GM21528 (cell line): ENCODE results near the gene GDPD1.
A peak's percentile ranks its signal among the peaks of the same experiment; 100 is the strongest.
"Not testable (repeated sequence)": the region's sequence is repeated elsewhere in the genome, so short reads cannot be mapped to it uniquely, and the experiment has no call there.

Experiments
- ATAC-seq: cut with Tn5 transposase; IDR thresholded peaks from one replicate; pipeline ENCODE4 v1.9.1; 2021; ENCODE audit warnings: mild to moderate bottlenecking, moderate library complexity; ENCODE audit not compliant: unreplicated experiment, low FRiP score

The GDPD1 gene

GRCh38 chr17:59220328-59221158, at the start of gene GDPD1:
Gene GDPD1, plus strand, starts transcription at chr17:59220511. Its CDS starts 99 bp downstream, at chr17:59220610.
- peak; percentile 90 for ATAC-seq

- ATAC-seq: no peak
Observed at GRCh38 chr17:59172436-59173004, 47.8 kb upstream of the GDPD1 start.

- no peak for ATAC-seq
Observed at GRCh38 chr17:59174671-59175070, 45.6 kb upstream of the GDPD1 start.

DNA sequence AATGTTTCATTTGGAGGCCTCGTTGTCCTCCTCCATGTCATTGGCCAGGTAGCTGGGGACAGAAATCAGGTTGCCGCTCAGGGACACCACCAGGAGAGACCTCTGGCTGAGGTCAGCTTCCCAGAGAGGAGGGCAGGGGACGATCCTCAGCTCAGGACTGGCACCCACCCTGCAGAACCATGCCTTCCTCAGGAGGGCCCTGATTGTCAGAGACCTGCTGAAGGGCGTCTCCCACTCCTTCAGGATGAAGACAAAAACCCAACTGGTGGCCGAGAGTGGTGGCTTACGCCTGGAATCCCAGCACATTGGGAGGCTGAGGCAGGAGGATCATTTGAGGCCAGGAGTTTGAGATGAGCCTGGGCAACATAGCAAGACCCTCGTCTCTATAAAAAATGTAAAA, 45.2 kb upstream of the GDPD1 start:
- ATAC-seq: no peak

- ATAC-seq: no peak
Observed at GRCh38 chr17:59178266-59178985, 41.9 kb upstream of the GDPD1 start.

DNA sequence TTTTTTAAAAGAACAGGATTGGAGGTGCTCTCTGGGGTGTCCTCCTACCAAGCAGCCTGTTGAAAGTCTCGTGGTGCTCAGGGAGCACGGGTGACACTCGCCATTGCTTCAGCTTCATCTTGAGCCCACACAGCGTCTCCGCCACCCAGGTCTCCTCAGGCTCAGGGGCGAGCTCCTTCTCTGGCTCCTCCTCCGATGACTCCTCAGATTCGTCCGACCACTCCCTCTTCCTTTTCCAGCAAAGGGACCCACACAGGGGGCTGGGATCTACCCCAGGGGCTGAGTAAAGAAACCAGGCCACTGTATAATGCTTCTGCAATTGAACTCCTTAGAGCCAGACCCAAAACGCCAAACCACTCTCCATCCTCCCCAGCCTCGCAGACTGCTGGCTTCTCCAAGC, 40.7 kb upstream of the GDPD1 start:
- ATAC-seq: not testable (repeated sequence)

DNA sequence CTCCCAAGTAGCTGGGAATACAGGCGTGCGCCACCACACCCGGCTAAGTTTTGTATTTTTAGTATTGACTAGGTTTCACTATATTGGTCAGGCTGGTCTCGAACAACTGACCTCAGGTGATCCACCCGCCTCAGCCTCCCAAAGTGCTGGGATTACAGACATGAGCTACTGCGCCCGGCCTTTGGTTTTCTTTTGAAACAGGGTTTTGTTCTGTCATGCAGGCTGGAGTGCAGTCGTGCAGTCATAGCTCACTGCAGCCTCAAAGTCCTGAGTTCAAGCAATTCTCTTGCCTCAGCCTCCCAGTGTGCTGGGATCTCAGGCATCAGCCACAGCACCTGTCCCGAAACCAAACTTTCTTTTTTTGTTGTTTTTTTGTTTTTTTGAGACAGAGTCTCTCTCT, 39.7 kb upstream of the GDPD1 start:
- no peak for ATAC-seq

GRCh38 chr17:59181481-59181880, 38.8 kb upstream of the GDPD1 start:
- ATAC-seq: no peak

GRCh38 chr17:59185997-59186396, 34.3 kb upstream of the GDPD1 start:
- ATAC-seq: no peak

GRCh38 chr17:59186850-59187249, 33.5 kb upstream of the GDPD1 start:
- no peak for ATAC-seq

GRCh38 chr17:59190806-59191205, 29.5 kb upstream of the GDPD1 start:
- ATAC-seq: no peak

- no peak for ATAC-seq
Observed at GRCh38 chr17:59193336-59193862, 26.9 kb upstream of the GDPD1 start.

DNA sequence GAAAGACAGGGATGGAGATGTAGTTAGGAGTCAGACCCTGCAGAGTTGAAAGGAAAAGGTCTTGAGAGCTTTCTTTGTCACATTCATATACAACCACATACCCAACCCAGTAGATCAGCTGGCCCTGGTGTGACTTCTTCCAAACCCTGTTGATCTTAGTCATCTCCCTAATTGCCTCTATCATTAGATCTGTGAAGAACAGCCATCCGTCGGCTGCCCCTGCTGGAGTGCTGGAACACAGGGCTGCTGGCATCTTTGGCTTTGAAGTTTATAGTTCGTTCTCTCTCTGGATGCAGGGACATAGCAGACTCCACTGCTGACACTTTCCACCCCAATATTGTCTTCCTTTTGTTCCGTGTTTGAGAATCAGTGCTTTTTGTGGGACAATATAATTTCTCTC, 20.9 kb upstream of the GDPD1 start:
- ATAC-seq: no peak

- no peak for ATAC-seq
Observed at GRCh38 chr17:59202320-59202719, 18.0 kb upstream of the GDPD1 start.

DNA sequence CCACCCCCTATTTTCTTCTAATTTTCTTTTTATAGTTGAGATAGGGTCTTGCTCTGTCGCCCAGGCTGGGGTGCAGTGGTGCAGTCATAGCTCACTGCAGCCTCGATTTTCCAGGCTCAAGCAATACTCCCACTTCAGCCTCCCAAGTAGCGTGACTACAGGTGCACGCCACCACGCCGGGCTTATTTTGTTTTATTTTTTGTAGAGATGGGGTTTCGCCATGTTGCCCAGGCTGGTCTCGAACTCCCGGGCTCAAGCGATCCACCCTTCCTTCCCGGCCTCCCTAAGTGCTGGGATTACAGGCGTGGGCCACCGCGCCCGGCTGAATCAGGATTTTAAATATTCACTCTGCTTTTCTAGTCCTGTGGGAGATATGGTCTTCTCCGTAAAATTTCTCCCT, 941 bp upstream of the GDPD1 start:
- ATAC-seq: no peak

DNA sequence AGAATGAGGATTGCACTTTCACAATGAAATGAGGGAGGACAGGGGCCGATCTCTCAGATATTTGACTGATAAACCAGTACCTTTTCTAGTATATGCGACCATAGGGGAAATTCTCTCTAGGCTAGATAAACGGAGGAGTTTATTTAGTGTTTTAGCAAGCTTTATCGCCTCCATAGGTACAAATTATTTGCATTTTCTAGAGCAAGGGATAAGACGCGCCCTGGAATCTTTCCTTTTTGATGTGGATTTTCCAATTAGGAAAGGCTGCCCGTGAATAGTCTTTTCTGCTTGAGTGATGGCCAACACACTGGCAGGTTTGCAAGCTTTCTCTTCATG, 351 bp upstream of the GDPD1 start:
- ATAC-seq: no peak

DNA sequence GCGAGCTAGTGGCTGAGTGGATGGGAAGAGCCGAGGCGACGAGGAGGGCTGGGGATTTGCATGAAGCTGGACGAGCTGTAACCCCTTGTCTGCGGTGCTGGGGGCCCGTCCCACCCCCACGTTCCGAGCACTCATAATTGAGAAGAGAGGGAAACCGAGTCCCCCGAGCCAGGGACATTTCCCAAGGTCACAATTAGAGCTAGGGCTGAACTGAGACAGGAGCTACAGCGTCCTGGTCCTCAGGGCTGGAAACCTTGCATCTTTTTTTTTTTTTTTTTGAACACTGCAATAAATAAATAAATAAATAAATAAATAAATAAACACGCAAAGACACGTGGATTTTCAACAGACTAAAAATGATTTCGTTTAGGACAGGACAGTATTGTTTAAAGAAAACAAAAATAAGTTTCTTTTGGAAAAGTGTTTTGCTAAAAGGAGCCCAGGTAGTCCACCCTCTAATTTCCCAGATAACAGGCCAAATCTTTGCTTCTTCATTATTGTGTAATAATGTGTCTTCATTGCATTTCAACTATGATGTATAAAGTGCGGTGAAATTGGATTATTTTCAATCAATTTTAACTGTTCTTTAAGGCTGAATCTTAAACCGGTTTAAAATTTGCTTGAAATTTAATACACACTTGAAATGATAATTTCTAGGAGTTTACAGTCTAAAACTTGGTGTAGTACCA, 992 bp downstream of the GDPD1 start:
- no peak for ATAC-seq

- no peak for ATAC-seq
Observed at GRCh38 chr17:59223813-59224212, 3.5 kb downstream of the GDPD1 start.

DNA sequence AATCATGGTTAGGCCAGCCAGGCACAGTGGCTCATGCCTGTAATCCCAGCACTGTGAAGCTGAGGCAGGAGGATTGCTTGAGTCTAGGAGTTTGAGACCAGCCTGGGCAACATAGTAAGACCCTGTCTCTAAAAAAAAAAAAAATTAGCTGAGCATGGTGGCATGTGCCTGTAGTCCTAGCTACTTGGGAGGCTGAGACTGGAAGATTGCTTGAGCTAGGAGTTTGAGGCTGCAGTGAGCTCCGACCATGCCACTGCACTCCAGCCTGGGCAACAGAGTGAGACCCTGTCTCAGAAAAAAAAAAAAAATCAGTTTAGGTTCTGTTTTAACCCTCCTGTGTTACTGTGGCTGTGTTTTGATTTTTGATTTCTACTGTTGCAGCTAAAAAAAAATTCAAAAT, 8.3 kb downstream of the GDPD1 start:
- ATAC-seq: not testable (repeated sequence)

DNA sequence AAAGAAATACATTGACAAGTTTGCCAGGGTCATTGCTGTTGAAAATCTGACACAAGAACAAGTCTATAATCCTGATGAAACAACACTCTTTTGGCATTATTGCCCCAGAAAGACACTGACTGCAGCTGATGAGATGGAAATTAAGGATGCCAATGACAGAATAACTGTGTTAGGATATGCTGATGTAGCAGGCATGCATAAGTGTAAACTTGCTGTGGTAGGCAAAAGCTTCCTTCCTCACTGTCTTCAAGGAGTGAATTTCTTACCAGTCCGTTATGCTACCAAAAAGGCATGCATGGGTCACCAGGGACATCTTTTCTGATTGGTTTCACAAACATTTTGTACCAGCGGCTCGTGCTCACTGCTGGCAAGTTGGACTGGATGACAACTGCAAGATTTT, 10.5 kb downstream of the GDPD1 start:
- no peak for ATAC-seq

DNA sequence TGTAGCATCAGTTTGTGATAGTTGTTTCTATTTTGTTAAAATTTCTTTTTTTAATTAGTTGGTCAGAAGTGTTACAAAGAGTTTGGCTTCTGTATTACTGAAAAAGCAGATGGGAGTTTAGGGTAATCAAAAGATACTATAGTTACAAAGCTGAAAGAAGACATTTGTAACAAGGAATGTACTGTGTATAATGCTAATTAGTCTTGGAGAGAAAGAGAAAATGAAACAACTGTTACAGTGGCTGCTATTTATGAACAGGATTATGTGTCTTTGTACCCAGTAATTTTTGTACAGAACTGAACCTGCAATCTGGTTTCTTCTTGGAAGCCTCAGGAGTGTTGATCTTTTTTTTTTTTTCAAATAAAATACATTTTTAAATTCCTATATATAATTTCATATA, 14.3 kb downstream of the GDPD1 start:
- no peak for ATAC-seq
